Panc1 (cell line): ENCODE results near the gene CLPTM1L. TPM values are rescaled to one million over a fixed set of nuclear protein-coding genes. Genes with fewer than 3 reads are reported as not detected.

Source experiments
- ATAC-seq: fragments of 200-7000 bp; cut with Tn5 transposase; 2 replicates; pipeline ENCODE4 v1.9.1; 2020; ENCODE audit warnings: mild to moderate bottlenecking, moderate library complexity
- BruUV-seq: library from RNA; stranded (reverse); fragments of 400-500 nt; replicated peaks from 2 replicates; lab custom pipeline; 2021; lab: Mats Ljungman, UMichigan
- CTCF ChIA-PET: fragments of 300-600 bp; sonication (Branson Sonifier 250); formaldehyde crosslinking; loops from one replicate; lab custom pipeline; 2022; ENCODE audit warnings: antibody characterized with exemption; lab: Charles Lee
- POLR2A ChIA-PET: fragments of 300-600 bp; sonication (Branson Sonifier 250); formaldehyde crosslinking; loops from one replicate; lab custom pipeline; 2022; ENCODE audit warnings: antibody characterized with exemption; lab: Charles Lee
- DNase-seq: peaks from one replicate; pipeline ENCODE4 v3.0.0-alpha.2; 2010; ENCODE audit warnings: low read depth, low spot score
- H3K27ac ChIP-seq: 2 replicates; pipeline ENCODE4 v1.5.1; 2011; ENCODE audit warnings: mild to moderate bottlenecking, low read length, inconsistent platforms
- H3K27me3 ChIP-seq: fragments of 200-500 bp; sonication (Bioruptor generic); 2 replicates; pipeline ENCODE4 v1.6.0; 2014; ENCODE audit warnings: low read length, inconsistent platforms; ENCODE audit not compliant: control insufficient read depth, insufficient read depth
- H3K36me3 ChIP-seq: fragments of 200-500 bp; sonication (Bioruptor generic); 2 replicates; pipeline ENCODE4 v1.5.1; 2014; ENCODE audit warnings: inconsistent platforms, mild to moderate bottlenecking, low read length, moderate library complexity; ENCODE audit not compliant: control insufficient read depth, insufficient read depth
- H3K4me1 ChIP-seq: 2 replicates; pipeline ENCODE4 v1.5.1; 2011; ENCODE audit warnings: inconsistent platforms, mild to moderate bottlenecking, low read length, moderate library complexity; ENCODE audit not compliant: control insufficient read depth, insufficient read depth
- H3K4me3 ChIP-seq, 2 experiments: 2 replicates each; pipeline ENCODE4 v1.5.1; 2011 to 2012; ENCODE audit warnings: low read depth in 2 of 2, low read length in 2 of 2, mild to moderate bottlenecking in 2 of 2, inconsistent platforms in 1 of 2, moderate library complexity in 1 of 2
- H3K9me3 ChIP-seq: fragments of 200-500 bp; sonication (Bioruptor generic); 2 replicates; pipeline ENCODE4 v1.5.1; 2014; ENCODE audit warnings: low read depth, mild to moderate bottlenecking, inconsistent platforms, low read length, moderate library complexity; ENCODE audit not compliant: control insufficient read depth, insufficient read depth
- POLR2AphosphoS5 ChIP-seq: IDR thresholded peaks from 2 replicates; pipeline ENCODE4 v1.6.1; 2012; ENCODE audit warnings: mild to moderate bottlenecking, low read depth, low read length, moderate library complexity
- SIN3A ChIP-seq: IDR thresholded peaks from 2 replicates; pipeline ENCODE4 v1.6.1; 2012; ENCODE audit warnings: low read depth, mild to moderate bottlenecking, low read length, moderate library complexity, borderline replicate concordance; ENCODE audit not compliant: insufficient read depth
- TCF7L2 ChIP-seq: IDR thresholded peaks from 2 replicates; pipeline ENCODE4 v1.6.1; 2011; ENCODE audit warnings: mild to moderate bottlenecking, low read depth, low read length, inconsistent platforms
- in situ Hi-C: cut with HindIII; loops from 2 replicates; pipeline ENCODE4 v1.10.0; 2016; ENCODE audit warnings: low sequenced_read_pairs, low pct_unique_long_range_greater_than_20kb
- intact Hi-C: fragments of 100-400 bp; cut with micrococcal nuclease; formaldehyde crosslinking; loops from one replicate; pipeline ENCODE4 v1.10.0; 2022; ENCODE audit not compliant: unreplicated experiment
- total RNA-seq: library from RNA; stranded (reverse); gene quantifications from one replicate; pipeline ENCODE4 v1.2.1, GENCODE V29; 2021; ENCODE audit not compliant: unreplicated experiment
- TF ChIP-seq, protein P1 (sequence below), 2 experiments: IDR thresholded peaks; 2 replicates each; pipeline ENCODE4 v1.6.1; 2011 to 2012; ENCODE audit warnings: low read depth in 2 of 2, control low read depth in 1 of 2, low read length in 1 of 2, mild to moderate bottlenecking in 1 of 2, moderate library complexity in 1 of 2; ENCODE audit not compliant: insufficient read depth in 1 of 2
- TF ChIP-seq, protein P2 (sequence below): fragments of 450-650 bp; IDR thresholded peaks from 2 replicates; pipeline ENCODE4 v1.5.1; 2017; ENCODE audit warnings: mild to moderate bottlenecking

CLPTM1L gene
- total RNA-seq, 1 experiment from 2014 or later, result 188 TPM

- DNase-seq, result no peak
- Histone ChIP-seq H3K4me3 (no peak overlapping the region), H3K4me1 (peaks cover 10% of the 10 kb centered on the region), H3K9me3 (no peaks in the 10 kb centered on the region), H3K27me3 (no peaks in the 10 kb centered on the region), H3K36me3 (peaks cover 7% of the 10 kb centered on the region; the same call in 1 of the 2 replicates), H3K27ac (no peak overlapping the region)
- BruUV-seq, result no TSS peak
- intact Hi-C loops (no loop called here), in situ Hi-C loops (no loop called here)
- ATAC-seq, result no peak
- POLR2A ChIA-PET, result no interaction called here
- no peak for TF ChIP-seq TCF7L2
- no peak for TF ChIP-seq POLR2AphosphoS5
- no peak for TF ChIP-seq SIN3A
- TF ChIP-seq, protein P1, sequence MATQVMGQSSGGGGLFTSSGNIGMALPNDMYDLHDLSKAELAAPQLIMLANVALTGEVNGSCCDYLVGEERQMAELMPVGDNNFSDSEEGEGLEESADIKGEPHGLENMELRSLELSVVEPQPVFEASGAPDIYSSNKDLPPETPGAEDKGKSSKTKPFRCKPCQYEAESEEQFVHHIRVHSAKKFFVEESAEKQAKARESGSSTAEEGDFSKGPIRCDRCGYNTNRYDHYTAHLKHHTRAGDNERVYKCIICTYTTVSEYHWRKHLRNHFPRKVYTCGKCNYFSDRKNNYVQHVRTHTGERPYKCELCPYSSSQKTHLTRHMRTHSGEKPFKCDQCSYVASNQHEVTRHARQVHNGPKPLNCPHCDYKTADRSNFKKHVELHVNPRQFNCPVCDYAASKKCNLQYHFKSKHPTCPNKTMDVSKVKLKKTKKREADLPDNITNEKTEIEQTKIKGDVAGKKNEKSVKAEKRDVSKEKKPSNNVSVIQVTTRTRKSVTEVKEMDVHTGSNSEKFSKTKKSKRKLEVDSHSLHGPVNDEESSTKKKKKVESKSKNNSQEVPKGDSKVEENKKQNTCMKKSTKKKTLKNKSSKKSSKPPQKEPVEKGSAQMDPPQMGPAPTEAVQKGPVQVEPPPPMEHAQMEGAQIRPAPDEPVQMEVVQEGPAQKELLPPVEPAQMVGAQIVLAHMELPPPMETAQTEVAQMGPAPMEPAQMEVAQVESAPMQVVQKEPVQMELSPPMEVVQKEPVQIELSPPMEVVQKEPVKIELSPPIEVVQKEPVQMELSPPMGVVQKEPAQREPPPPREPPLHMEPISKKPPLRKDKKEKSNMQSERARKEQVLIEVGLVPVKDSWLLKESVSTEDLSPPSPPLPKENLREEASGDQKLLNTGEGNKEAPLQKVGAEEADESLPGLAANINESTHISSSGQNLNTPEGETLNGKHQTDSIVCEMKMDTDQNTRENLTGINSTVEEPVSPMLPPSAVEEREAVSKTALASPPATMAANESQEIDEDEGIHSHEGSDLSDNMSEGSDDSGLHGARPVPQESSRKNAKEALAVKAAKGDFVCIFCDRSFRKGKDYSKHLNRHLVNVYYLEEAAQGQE (IDR thresholded peaks at IDR 0.05; ENCODE audit: insufficient read depth in 1 of 2, low read depth in 2 of 2, low read length in 1 of 2), result no peak
- TF ChIP-seq, protein P2, sequence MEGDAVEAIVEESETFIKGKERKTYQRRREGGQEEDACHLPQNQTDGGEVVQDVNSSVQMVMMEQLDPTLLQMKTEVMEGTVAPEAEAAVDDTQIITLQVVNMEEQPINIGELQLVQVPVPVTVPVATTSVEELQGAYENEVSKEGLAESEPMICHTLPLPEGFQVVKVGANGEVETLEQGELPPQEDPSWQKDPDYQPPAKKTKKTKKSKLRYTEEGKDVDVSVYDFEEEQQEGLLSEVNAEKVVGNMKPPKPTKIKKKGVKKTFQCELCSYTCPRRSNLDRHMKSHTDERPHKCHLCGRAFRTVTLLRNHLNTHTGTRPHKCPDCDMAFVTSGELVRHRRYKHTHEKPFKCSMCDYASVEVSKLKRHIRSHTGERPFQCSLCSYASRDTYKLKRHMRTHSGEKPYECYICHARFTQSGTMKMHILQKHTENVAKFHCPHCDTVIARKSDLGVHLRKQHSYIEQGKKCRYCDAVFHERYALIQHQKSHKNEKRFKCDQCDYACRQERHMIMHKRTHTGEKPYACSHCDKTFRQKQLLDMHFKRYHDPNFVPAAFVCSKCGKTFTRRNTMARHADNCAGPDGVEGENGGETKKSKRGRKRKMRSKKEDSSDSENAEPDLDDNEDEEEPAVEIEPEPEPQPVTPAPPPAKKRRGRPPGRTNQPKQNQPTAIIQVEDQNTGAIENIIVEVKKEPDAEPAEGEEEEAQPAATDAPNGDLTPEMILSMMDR, result no peak
- CTCF ChIA-PET, result no interaction called here
Observed at GRCh38 chr5:1321576-1321975, 23.3 kb downstream of the CLPTM1L start.

DNA sequence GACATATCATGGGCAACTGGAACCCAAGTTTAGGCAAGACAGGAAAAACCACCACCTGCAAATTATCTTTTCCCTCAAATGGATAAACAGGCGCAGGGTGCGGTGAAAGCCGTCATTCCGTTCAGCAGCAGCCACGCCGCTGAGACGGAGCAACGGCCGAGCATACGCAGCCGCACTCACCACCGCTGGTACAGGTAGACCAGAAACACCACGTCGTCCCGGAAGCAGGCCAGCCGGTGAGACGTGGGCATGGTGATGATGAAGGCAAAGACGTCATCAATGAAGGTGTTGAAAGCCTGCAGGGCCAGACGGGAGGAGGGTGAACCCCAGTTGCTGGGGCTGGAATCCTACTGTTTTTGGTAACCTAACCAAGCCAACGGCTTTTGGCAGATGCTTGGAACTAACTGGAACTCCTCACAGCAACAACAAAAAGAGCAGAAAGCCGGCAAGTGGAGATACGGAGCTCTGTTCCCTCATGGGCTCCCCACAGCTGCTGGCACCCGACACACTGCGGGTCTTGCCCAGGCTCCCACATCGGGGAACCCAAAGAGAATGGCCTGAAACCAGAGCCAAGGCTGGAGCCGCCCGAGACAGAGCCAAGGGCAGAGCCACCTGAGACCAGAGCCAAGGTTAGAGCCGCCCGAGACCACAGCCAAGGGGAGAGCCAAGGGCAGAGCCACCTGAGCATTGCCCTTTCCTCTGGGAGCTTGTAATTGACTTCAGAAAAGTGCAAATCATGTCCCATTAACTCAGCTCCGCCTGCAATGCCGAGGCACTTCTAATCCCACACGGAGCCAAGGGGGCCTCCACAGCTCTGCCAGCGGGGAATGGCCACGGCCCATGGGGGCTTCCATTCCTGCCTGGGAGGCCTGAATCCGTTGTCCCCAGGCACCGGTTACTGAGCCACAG, 24.2 kb downstream of the CLPTM1L start:
- in situ Hi-C loops (no loop called here), intact Hi-C loops (no loop called here)
- TF ChIP-seq POLR2AphosphoS5 (no peak), TCF7L2 (no peak), SIN3A (no peak)
- TF ChIP-seq, protein P2, result no peak
- TF ChIP-seq, protein P1 (IDR thresholded peaks at IDR 0.05; ENCODE audit: insufficient read depth in 1 of 2, low read depth in 2 of 2, low read length in 1 of 2), result no peak
- H3K4me1 ChIP-seq, result peaks cover 15% of the 10 kb centered on the region
- no peaks in the 10 kb centered on the region for H3K9me3 ChIP-seq
- ChIA-PET CTCF (no interaction called here), POLR2A (no interaction called here)
- H3K4me3 ChIP-seq, result no peak overlapping the region
- DNase-seq (no peak), ATAC-seq (no peak)
- H3K27ac ChIP-seq, result no peak overlapping the region
- peaks cover 7% of the 10 kb centered on the region; the same call in 1 of the 2 replicates for H3K36me3 ChIP-seq
- no peaks in the 10 kb centered on the region for H3K27me3 ChIP-seq
- BruUV-seq, result no TSS peak
